HepG2 (cell line): ENCODE measurements around the gene IFT80. TPM values are rescaled to one million over a fixed set of nuclear protein-coding genes. Genes with fewer than 3 reads are reported as not detected.

Experiments
- CHD4 ChIP-seq: fragments of 200-600 bp; sonication (generic); IDR thresholded peaks from 2 replicates; pipeline ENCODE4 v1.7.0; 2017; ENCODE audit warnings: mild to moderate bottlenecking, low read length, borderline replicate concordance
- DPF2 ChIP-seq: sonication (generic); formaldehyde crosslinking; IDR thresholded peaks from 2 replicates; pipeline ENCODE4 v1.4.0; 2020; ENCODE audit warnings: mild to moderate bottlenecking, low read depth, missing genetic modification reagents, borderline replicate concordance
- EHMT2 ChIP-seq: fragments of 200-600 bp; sonication (generic); IDR thresholded peaks from 2 replicates; pipeline ENCODE4 v1.7.0; 2017; ENCODE audit warnings: antibody characterized with exemption, low read depth, low read length, borderline replicate concordance
- HNF4G ChIP-seq, 2 experiments: sonication (generic) in 1 of 2; formaldehyde crosslinking in 1 of 2; IDR thresholded peaks; 2 replicates each; pipeline versions ENCODE4 v1.4.0 to v1.6.1; 2011 to 2020; ENCODE audit warnings: borderline replicate concordance in 2 of 2, low read depth in 2 of 2, mild to moderate bottlenecking in 2 of 2, low read length in 1 of 2, missing genetic modification reagents in 1 of 2, moderate library complexity in 1 of 2
- MYNN ChIP-seq: sonication (generic); formaldehyde crosslinking; IDR thresholded peaks from 2 replicates; pipeline ENCODE4 v1.4.0; 2020; ENCODE audit warnings: mild to moderate bottlenecking, low read depth, missing genetic modification reagents
- PHF8 ChIP-seq: sonication (generic); formaldehyde crosslinking; IDR thresholded peaks from 2 replicates; pipeline ENCODE4 v1.5.0; 2020; ENCODE audit warnings: missing genetic modification reagents
- PPARG ChIP-seq: conservative IDR thresholded peaks from 2 replicates; pipeline ENCODE4 v1.6.1; 2016; ENCODE audit warnings: missing biosample characterization, missing genetic modification reagents
- RAD51 ChIP-seq: fragments of 450-650 bp; IDR thresholded peaks from 2 replicates; pipeline ENCODE4 v1.6.1; 2016; ENCODE audit warnings: borderline replicate concordance
- TMF1 ChIP-seq: sonication (generic); formaldehyde crosslinking; IDR thresholded peaks from 2 replicates; pipeline ENCODE4 v1.8.1; 2022; ENCODE audit warnings: low read depth, missing genetic modification reagents
- ZBTB7A ChIP-seq: sonication (generic); formaldehyde crosslinking; IDR thresholded peaks from 2 replicates; pipeline ENCODE4 v1.8.0; 2022; ENCODE audit warnings: mild to moderate bottlenecking, missing genetic modification reagents
- ZNF205 ChIP-seq: IDR thresholded peaks from 2 replicates; pipeline ENCODE4 v1.6.1; 2018; ENCODE audit warnings: missing biosample characterization, missing genetic modification reagents
- ZNF326 ChIP-seq: sonication (generic); formaldehyde crosslinking; IDR thresholded peaks from 2 replicates; pipeline ENCODE4 v1.4.0; 2020; ENCODE audit warnings: missing genetic modification reagents, borderline replicate concordance
- ZNF562 ChIP-seq: sonication (generic); formaldehyde crosslinking; IDR thresholded peaks from 2 replicates; pipeline ENCODE4 v1.8.0; 2022; ENCODE audit warnings: missing genetic modification reagents, borderline replicate concordance
- ZNF83 ChIP-seq: sonication (generic); formaldehyde crosslinking; IDR thresholded peaks from 2 replicates; pipeline ENCODE4 v1.4.0; 2020; ENCODE audit warnings: missing genetic modification reagents, mild to moderate bottlenecking, borderline replicate concordance
- polyA plus RNA-seq, 8 experiments: library from polyadenylated mRNA; depleted of rRNA in 3 of 8; stranded (reverse) in 7 of 8; unstranded in 1 of 8; fragments of >200 nt; fragmentation: Illumina TruSeq in 4 of 8; extraction: Trizol in 4 of 8; gene quantifications; 2 replicates each; pipeline versions ENCODE4 v1.2.1 to v1.2.3, GENCODE V29; 2011 to 2016; ENCODE audit warnings: low read depth in 4 of 8, missing spikeins in 1 of 8, mixed read lengths in 1 of 8; ENCODE audit not compliant: insufficient read depth in 1 of 8
- total RNA-seq, 5 experiments: library from RNA; depleted of rRNA; stranded (reverse); fragments of >200 nt; fragmentation: Illumina TruSeq; extraction: Trizol; gene quantifications; 2 replicates each; pipeline ENCODE4 v1.2.3, GENCODE V29; 2016; ENCODE audit warnings: low read depth in 1 of 5
- TF ChIP-seq, protein P1 (sequence below): sonication (generic); formaldehyde crosslinking; IDR thresholded peaks from 2 replicates; pipeline ENCODE4 v1.4.0; 2020; ENCODE audit warnings: missing genetic modification reagents, borderline replicate concordance
- TF ChIP-seq, protein P2 (sequence below): sonication (generic); formaldehyde crosslinking; IDR thresholded peaks from 2 replicates; pipeline ENCODE4 v1.5.0; 2020; ENCODE audit warnings: missing genetic modification reagents
- TF ChIP-seq, protein P3 (sequence below): IDR thresholded peaks from 2 replicates; pipeline ENCODE4 v1.6.1; 2016
- TF ChIP-seq, protein P4 (sequence below): sonication (generic); formaldehyde crosslinking; IDR thresholded peaks from 2 replicates; pipeline ENCODE4 v1.5.1; 2020; ENCODE audit warnings: missing genetic modification reagents, mild to moderate bottlenecking, borderline replicate concordance
- TF ChIP-seq, protein P5 (sequence below): sonication (generic); formaldehyde crosslinking; conservative IDR thresholded peaks from 2 replicates; pipeline ENCODE4 v1.8.0; 2022; ENCODE audit warnings: missing genetic modification reagents

IFT80 gene
- total and polyA plus RNA-seq, 2 of the 13 experiments (the other 11 are each of a cell fraction or from before 2014, with no cell fraction given), result 11.4 to 15.7 TPM

DNA sequence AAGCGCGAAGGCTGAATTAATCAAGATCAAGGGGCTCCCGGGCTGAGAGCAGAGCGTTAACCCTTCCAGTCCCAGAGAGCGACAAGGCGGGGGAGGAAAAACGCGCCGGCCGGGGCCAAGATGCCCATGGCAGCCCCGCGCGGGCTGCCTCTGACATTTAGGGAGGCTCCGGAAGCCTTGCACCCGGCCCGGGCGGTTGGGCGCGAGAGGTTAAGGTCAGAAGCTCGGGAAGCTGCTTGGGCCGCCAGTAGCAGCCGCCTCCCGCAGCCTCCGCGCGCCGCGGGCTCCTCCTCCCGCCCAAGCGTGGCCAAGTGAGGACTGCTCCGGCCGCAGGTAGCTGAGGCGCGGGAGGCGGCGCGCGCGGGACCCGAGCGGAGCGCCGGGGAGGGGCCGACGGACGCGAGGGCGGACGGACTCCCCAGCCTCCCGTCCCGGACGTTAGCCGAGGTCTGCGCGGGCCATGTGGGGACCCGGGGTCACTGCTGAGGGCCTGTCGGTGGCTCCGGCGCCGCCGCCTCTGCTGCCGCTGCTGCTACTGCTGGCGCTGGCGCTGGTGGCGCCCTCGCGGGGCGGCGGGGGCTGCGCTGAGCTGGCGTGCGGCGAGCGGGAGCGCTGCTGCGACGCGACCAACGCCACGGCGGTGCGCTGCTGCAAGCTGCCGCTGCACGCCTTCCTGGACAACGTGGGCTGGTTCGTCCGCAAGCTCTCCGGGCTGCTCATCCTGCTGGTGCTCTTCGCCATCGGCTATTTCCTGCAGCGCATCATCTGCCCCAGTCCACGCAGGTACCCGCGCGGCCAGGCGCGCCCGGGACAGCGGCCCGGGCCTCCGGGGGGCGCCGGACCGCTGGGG is 173.6 kb downstream of the IFT80 start, which contains the start of gene C3orf80 (continued):
- TF ChIP-seq, protein P1, sequence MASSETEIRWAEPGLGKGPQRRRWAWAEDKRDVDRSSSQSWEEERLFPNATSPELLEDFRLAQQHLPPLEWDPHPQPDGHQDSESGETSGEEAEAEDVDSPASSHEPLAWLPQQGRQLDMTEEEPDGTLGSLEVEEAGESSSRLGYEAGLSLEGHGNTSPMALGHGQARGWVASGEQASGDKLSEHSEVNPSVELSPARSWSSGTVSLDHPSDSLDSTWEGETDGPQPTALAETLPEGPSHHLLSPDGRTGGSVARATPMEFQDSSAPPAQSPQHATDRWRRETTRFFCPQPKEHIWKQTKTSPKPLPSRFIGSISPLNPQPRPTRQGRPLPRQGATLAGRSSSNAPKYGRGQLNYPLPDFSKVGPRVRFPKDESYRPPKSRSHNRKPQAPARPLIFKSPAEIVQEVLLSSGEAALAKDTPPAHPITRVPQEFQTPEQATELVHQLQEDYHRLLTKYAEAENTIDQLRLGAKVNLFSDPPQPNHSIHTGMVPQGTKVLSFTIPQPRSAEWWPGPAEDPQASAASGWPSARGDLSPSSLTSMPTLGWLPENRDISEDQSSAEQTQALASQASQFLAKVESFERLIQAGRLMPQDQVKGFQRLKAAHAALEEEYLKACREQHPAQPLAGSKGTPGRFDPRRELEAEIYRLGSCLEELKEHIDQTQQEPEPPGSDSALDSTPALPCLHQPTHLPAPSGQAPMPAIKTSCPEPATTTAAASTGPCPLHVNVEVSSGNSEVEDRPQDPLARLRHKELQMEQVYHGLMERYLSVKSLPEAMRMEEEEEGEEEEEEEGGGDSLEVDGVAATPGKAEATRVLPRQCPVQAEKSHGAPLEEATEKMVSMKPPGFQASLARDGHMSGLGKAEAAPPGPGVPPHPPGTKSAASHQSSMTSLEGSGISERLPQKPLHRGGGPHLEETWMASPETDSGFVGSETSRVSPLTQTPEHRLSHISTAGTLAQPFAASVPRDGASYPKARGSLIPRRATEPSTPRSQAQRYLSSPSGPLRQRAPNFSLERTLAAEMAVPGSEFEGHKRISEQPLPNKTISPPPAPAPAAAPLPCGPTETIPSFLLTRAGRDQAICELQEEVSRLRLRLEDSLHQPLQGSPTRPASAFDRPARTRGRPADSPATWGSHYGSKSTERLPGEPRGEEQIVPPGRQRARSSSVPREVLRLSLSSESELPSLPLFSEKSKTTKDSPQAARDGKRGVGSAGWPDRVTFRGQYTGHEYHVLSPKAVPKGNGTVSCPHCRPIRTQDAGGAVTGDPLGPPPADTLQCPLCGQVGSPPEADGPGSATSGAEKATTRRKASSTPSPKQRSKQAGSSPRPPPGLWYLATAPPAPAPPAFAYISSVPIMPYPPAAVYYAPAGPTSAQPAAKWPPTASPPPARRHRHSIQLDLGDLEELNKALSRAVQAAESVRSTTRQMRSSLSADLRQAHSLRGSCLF (CRISPR knock-in tag), result no peak
- TF ChIP-seq, protein P2, sequence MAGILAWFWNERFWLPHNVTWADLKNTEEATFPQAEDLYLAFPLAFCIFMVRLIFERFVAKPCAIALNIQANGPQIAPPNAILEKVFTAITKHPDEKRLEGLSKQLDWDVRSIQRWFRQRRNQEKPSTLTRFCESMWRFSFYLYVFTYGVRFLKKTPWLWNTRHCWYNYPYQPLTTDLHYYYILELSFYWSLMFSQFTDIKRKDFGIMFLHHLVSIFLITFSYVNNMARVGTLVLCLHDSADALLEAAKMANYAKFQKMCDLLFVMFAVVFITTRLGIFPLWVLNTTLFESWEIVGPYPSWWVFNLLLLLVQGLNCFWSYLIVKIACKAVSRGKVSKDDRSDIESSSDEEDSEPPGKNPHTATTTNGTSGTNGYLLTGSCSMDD, result no peak
- TF ChIP-seq EHMT2, result no peak
- no peak for TF ChIP-seq RAD51
- TF ChIP-seq PPARG, result no peak
- TF ChIP-seq CHD4, result no peak
- no peak for TF ChIP-seq HNF4G (IDR thresholded peaks at IDR 0.05; ENCODE audit: borderline replicate concordance, low read depth, low read length)
- 0 out of 2 replicates have a peak, but pooled peaks have one; percentile 35 for TF ChIP-seq HNF4G (CRISPR knock-in tag; IDR thresholded peaks at IDR 0.05; ENCODE audit: borderline replicate concordance, low read depth)
- TF ChIP-seq, protein P3, sequence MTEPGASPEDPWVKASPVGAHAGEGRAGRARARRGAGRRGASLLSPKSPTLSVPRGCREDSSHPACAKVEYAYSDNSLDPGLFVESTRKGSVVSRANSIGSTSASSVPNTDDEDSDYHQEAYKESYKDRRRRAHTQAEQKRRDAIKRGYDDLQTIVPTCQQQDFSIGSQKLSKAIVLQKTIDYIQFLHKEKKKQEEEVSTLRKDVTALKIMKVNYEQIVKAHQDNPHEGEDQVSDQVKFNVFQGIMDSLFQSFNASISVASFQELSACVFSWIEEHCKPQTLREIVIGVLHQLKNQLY (CRISPR knock-in tag), result no peak
- no peak for TF ChIP-seq ZNF205 (CRISPR knock-in tag)
- TF ChIP-seq PHF8 (CRISPR knock-in tag), result no peak
- TF ChIP-seq, protein P4, sequence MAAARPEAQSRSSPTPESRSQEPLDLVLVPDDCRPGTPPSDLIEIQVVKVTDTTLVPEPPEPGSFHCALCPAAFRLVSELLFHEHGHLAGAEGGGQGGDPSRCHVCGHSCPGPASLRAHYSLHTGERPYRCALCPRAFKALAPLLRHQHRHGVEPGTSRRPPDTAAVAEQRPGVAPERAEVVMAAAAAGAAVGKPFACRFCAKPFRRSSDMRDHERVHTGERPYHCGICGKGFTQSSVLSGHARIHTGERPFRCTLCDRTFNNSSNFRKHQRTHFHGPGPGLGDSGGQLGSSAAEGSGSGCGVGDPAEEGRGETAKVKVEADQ, result no peak
- no peak for TF ChIP-seq TMF1 (CRISPR knock-in tag)
- TF ChIP-seq DPF2, result no peak
- no peak for TF ChIP-seq MYNN
- 0 out of 2 replicates have a peak, but pooled peaks have one; percentile 67 for TF ChIP-seq ZNF562 (CRISPR knock-in tag)
- TF ChIP-seq ZNF326, result no peak
- TF ChIP-seq, protein P5, sequence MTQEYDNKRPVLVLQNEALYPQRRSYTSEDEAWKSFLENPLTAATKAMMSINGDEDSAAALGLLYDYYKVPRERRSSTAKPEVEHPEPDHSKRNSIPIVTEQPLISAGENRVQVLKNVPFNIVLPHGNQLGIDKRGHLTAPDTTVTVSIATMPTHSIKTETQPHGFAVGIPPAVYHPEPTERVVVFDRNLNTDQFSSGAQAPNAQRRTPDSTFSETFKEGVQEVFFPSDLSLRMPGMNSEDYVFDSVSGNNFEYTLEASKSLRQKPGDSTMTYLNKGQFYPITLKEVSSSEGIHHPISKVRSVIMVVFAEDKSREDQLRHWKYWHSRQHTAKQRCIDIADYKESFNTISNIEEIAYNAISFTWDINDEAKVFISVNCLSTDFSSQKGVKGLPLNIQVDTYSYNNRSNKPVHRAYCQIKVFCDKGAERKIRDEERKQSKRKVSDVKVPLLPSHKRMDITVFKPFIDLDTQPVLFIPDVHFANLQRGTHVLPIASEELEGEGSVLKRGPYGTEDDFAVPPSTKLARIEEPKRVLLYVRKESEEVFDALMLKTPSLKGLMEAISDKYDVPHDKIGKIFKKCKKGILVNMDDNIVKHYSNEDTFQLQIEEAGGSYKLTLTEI, result no peak
- TF ChIP-seq ZNF83 (CRISPR knock-in tag), result no peak
- no peak for TF ChIP-seq ZBTB7A (CRISPR knock-in tag)
